Lung (tissue), 12 donors: ENCODE measurements around the gene SLC23A3. TPM values are rescaled to one million over a fixed set of nuclear protein-coding genes. Genes with fewer than 3 reads are reported as not detected.
A peak's percentile ranks its signal among the peaks of the same experiment; 100 is the strongest.

Experiments
- ATAC-seq: fragments of 200-7000 bp; cut with Tn5 transposase; one replicate; pipeline ENCODE4 v1.9.1; 2020; ENCODE audit warnings: moderate number of reproducible peaks; ENCODE audit not compliant: insufficient read depth, low FRiP score
- DNase-seq, 3 donors: peaks; one replicate each; pipeline ENCODE4 v3.0.0-alpha.2; 2013 to 2017
- H3K27ac ChIP-seq, 2 donors: one replicate each; pipeline ENCODE4 v1.5.1; 2013; ENCODE audit warnings: mild to moderate bottlenecking in 2 of 2, moderate library complexity in 2 of 2, control low read depth in 1 of 2, inconsistent platforms in 1 of 2, low read depth in 1 of 2, low read length in 1 of 2
- H3K27me3 ChIP-seq, 3 donors: one replicate each; pipeline ENCODE4 v1.5.1; 2013; ENCODE audit warnings: low read length in 2 of 3; ENCODE audit not compliant: control insufficient read depth in 3 of 3, insufficient read depth in 3 of 3
- H3K36me3 ChIP-seq, 4 donors: one replicate each; pipeline ENCODE4 v1.5.1; 2013; ENCODE audit warnings: low read length in 4 of 4, mild to moderate bottlenecking in 1 of 4, moderate library complexity in 1 of 4; ENCODE audit not compliant: control insufficient read depth in 4 of 4, insufficient read depth in 4 of 4
- H3K4me1 ChIP-seq, 5 donors: one replicate each; pipeline ENCODE4 v1.5.1; 2013; ENCODE audit warnings: low read length in 5 of 5, mild to moderate bottlenecking in 2 of 5, moderate library complexity in 1 of 5; ENCODE audit not compliant: control insufficient read depth in 5 of 5, insufficient read depth in 5 of 5
- H3K4me3 ChIP-seq: one replicate; pipeline ENCODE4 v1.5.1; 2013; ENCODE audit warnings: mild to moderate bottlenecking, control low read depth, moderate library complexity
- H3K9ac ChIP-seq, 2 donors: one replicate each; pipeline ENCODE4 v1.5.1; 2013; ENCODE audit warnings: low read length in 2 of 2, control low read depth in 1 of 2; ENCODE audit not compliant: insufficient read depth in 1 of 2
- H3K9me3 ChIP-seq, 4 donors: one replicate each; pipeline ENCODE4 v1.5.1; 2013; ENCODE audit warnings: low read length in 3 of 4, mild to moderate bottlenecking in 1 of 4, moderate library complexity in 1 of 4; ENCODE audit not compliant: control insufficient read depth in 4 of 4, insufficient read depth in 3 of 4
- WGBS, 2 donors: extraction: QIAGEN DNeasy Blood & Tissue Kit; methylation state at CpG; one replicate each; pipeline ENCODE4 v1.1.7; 2013; 5-methylcytosine and 5-hydroxymethylcytosine counted together
- polyA plus RNA-seq, 2 donors: library from polyadenylated mRNA; stranded (reverse); fragments of 200-250 nt; gene quantifications; one replicate each; pipeline ENCODE4 v1.2.1, GENCODE V29; 2013
- total RNA-seq, 2 donors: library from RNA; depleted of rRNA in 1 of 2; stranded (reverse); fragments of >200 nt in 1 of 2; gene quantifications; one replicate each; pipeline ENCODE4 v1.2.1, GENCODE V29; 2014 to 2021
- TF ChIP-seq, protein P1 (sequence below): IDR thresholded peaks from 2 replicates; pipeline ENCODE4 v1.5.1; 2012; ENCODE audit warnings: mild to moderate bottlenecking; ENCODE audit errors: control extremely low read depth, extremely low read depth
- donor health status: control.
- donor health status: control.
- donor health status: Bipolar disorder and iron deficiency.
- donor health status: healthy.
- donor health status: DM: yes; HTN: yes; CAD: no.

Gene SLC23A3
- total and polyA plus RNA-seq, 4 donors, result 0.80 to 2.5 (median 1.9) TPM

GRCh38 chr2:219179601-219180465 lies 10.0 kb upstream of the SLC23A3 start:
- no peak overlapping the region for H3K9ac ChIP-seq
- ATAC-seq (no peak), DNase-seq (no peak)
- WGBS, 2 donors, result 96% methylated on average over 9 of the region's 9 CpGs
- TF ChIP-seq, protein P1, sequence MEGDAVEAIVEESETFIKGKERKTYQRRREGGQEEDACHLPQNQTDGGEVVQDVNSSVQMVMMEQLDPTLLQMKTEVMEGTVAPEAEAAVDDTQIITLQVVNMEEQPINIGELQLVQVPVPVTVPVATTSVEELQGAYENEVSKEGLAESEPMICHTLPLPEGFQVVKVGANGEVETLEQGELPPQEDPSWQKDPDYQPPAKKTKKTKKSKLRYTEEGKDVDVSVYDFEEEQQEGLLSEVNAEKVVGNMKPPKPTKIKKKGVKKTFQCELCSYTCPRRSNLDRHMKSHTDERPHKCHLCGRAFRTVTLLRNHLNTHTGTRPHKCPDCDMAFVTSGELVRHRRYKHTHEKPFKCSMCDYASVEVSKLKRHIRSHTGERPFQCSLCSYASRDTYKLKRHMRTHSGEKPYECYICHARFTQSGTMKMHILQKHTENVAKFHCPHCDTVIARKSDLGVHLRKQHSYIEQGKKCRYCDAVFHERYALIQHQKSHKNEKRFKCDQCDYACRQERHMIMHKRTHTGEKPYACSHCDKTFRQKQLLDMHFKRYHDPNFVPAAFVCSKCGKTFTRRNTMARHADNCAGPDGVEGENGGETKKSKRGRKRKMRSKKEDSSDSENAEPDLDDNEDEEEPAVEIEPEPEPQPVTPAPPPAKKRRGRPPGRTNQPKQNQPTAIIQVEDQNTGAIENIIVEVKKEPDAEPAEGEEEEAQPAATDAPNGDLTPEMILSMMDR, result no peak
- peaks cover 3 to 23% (median 8%) of the 10 kb centered on the region in 5 donors for H3K4me1 ChIP-seq
- peak overlapping the region in 1 of 2 donors; percentile 28 for H3K27ac ChIP-seq
- no peak overlapping the region for H3K4me3 ChIP-seq
- H3K36me3 ChIP-seq, result peaks cover 25 to 45% (median 37%) of the 10 kb centered on the region in 4 donors
- no peaks in the 10 kb centered on the region for H3K9me3 ChIP-seq
- H3K27me3 ChIP-seq, result no peaks in the 10 kb centered on the region

DNA sequence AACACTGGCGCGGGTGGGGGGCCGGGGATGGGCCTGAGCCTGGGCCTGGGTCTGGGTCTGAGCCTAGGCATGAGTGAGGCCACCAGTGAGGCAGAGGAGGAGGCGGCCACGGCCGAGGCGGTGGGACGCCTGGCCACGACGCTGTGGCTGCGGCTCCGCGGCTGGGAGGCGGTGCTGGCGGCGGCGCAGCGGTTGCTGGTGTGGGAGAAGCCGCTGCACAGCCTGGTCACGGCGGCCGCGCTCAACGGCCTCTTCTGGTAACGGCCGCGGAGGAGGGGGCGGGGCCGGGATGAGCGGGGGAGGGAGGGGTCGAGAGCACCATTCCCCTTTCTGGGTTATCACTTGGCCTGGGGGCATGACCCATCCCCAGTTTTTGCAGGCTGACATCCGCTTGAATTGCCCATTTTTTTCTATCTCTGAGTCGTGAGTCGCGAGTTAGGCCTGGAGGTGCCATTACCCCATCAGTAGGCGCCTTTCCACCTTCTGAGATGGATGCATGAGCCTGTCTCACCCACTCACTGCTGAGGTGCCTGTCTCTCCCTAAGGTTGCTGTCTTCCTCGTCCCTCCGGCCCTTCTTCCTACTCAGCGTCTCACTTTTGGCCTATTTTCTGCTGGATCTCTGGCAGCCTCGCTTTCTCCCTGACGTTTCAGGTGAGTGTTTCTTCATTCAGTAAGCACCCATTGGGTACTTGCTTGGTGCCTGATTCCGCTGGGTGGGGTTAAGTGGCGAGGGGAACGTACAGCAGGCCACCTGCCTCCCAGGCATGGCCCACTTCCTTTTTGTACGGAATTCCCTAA lies 8.7 kb upstream of the SLC23A3 start:
- Histone ChIP-seq H3K36me3 (peaks cover 25 to 49% (median 38%) of the 10 kb centered on the region in 4 donors), H3K9ac (peak overlapping the region; percentile 67 to 81), H3K27me3 (no peaks in the 10 kb centered on the region), H3K4me3 (peak overlapping the region; percentile 92), H3K27ac (peak overlapping the region; percentile 98 to 100), H3K9me3 (no peaks in the 10 kb centered on the region), H3K4me1 (peaks cover 3 to 23% (median 8%) of the 10 kb centered on the region in 5 donors)
- peak in 1 of 3 donors; percentile 40 for DNase-seq
- WGBS, 2 donors, result 3 to 5% methylated on average over 28 to 45 of the region's 45 CpGs
- TF ChIP-seq, protein P1, result no peak
- peak; percentile 7 for ATAC-seq

DNA sequence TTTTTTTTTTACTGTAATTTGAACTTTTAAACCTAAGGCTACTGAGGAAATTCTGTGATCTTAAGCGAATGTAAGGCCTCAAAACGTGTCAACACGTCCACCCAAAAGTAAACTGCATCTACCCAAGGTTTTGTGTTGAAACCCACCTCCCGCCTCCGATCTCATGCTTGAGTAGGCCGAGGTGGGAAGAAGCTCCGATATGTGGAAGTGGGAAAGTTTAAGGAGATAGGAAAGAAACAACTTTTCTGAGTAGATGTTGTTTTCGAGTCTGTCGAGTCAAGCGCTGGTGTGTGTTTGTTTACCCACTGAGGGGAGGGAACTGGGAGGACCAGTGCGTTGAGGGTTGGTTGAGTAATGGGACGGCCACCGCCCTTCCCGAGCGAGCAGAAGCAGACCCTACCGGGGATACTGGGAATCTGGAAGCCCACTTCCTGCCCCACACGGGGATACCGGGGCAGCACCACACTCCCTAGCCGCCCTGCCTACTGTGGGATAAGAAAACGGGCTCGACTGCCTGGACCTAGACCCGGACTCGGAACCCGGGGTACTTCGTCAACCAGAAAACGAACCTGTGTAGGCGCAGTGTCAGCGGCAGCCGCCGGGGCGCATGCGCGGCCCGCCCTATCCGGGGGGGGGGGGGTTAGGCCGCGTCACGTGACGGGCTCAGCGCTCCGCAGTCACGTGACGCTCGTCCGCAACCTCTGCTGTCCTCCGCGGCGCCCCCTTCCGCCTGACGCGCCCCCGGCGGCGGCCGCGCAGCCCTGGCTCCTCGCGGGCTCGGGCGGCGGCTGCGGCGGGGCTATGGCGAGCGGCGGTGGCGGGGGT lies 7.9 kb upstream of the SLC23A3 start, which contains the start of gene RETREG2:
TSS of gene RETREG2 (plus strand) at position 724 of the 825 bp plus-strand sequence. CDS start at position 802, 78 bp downstream.
- peak; percentile 67 for ATAC-seq
- Histone ChIP-seq H3K27ac (peak within 1 kb of the TSS; percentile 98 to 100), H3K27me3 (no peaks in the 10 kb centered on the region), H3K9ac (peak within 1 kb of the TSS; percentile 67 to 84), H3K36me3 (peaks cover 25 to 48% (median 31%) of the 10 kb centered on the region in 4 donors), H3K4me3 (peak within 1 kb of the TSS; percentile 92), H3K4me1 (peaks cover 3 to 23% (median 8%) of the 10 kb centered on the region in 5 donors), H3K9me3 (no peaks in the 10 kb centered on the region)
- WGBS, 2 donors, result 0% methylated on average over 45 to 67 of the region's 67 CpGs
- TF ChIP-seq, protein P1, result peak; percentile 9
- peak; percentile 92 to 95 (median 93) for DNase-seq
